ENCODE results near the gene C1orf232. TPM values are rescaled to one million over a fixed set of nuclear protein-coding genes. Genes with fewer than 3 reads are reported as not detected.

The C1orf232 gene
- total and polyA plus RNA-seq, 9 of the 15 experiments (the other 6 are each of a cell fraction or from before 2014, with no cell fraction given): not detected

- 0 out of 2 replicates have a peak, but pooled peaks have one; percentile 49 for TF ChIP-seq ZNF253 (CRISPR knock-in tag; conservative IDR thresholded peaks at IDR 0.05)
- TF ChIP-seq RNF219 (CRISPR knock-in tag; IDR thresholded peaks at IDR 0.05): no peak
- TF ChIP-seq SRF (CRISPR knock-in tag; IDR thresholded peaks at IDR 0.05): peak in 1 of 2 experiments; percentile 86; a peak in 2 of 4 replicates
- peak in 1 of 2 experiments; percentile 87; a peak in 1 of 4 replicates for TF ChIP-seq CSDE1 (IDR thresholded peaks at IDR 0.05)
- 0 out of 2 replicates have a peak, but pooled peaks have one; percentile 52 for TF ChIP-seq ZFP91 (CRISPR knock-in tag; IDR thresholded peaks at IDR 0.05)
- TF ChIP-seq TRIM28 (IDR thresholded peaks at IDR 0.05): no peak
- TF ChIP-seq RFX7 (CRISPR knock-in tag; IDR thresholded peaks at IDR 0.05): no peak
- no peak for TF ChIP-seq U2AF2 (optimal IDR thresholded peaks at IDR 0.05; ENCODE audit: low read depth, low read length)
- TF ChIP-seq HDGF (IDR thresholded peaks at IDR 0.05): no peak
- TF ChIP-seq MTA2 (IDR thresholded peaks at IDR 0.05; ENCODE audit: low read depth): no peak
- TF ChIP-seq FOXA1 (IDR thresholded peaks at IDR 0.05; ENCODE audit: borderline replicate concordance): no peak
- TF ChIP-seq CHCHD3 (CRISPR knock-in tag; IDR thresholded peaks at IDR 0.05): no peak
- no peak for TF ChIP-seq HMG20B (CRISPR knock-in tag; IDR thresholded peaks at IDR 0.05)
- TF ChIP-seq CUX1 (CRISPR knock-in tag; IDR thresholded peaks at IDR 0.05): 0 out of 2 replicates have a peak, but pooled peaks have one; percentile 37
- TF ChIP-seq ELF1 (tag; IDR thresholded peaks at IDR 0.05): peak; percentile 96
- TF ChIP-seq EP400 (IDR thresholded peaks at IDR 0.05): peak; percentile 99
- TF ChIP-seq ZNF395 (CRISPR knock-in tag; IDR thresholded peaks at IDR 0.05): peak; percentile 88
- TF ChIP-seq ZNF77 (CRISPR knock-in tag; IDR thresholded peaks at IDR 0.05): no peak
- TF ChIP-seq SPI1 (IDR thresholded peaks at IDR 0.05; ENCODE audit: borderline replicate concordance, low read depth, low read length): no peak
Observed at GRCh38 chr1:26169669-26170471, 1.1 kb upstream of the C1orf232 start, which contains the start of gene ZNF593 (continued).
